A549 (cell line): ENCODE results near the gene ADCK2. TPM values are rescaled to one million over a fixed set of nuclear protein-coding genes. Genes with fewer than 3 reads are reported as not detected.

Source experiments
- ATAC-seq, 2 experiments: fragments of 200-7000 bp in 1 of 2; fragments of >200 bp in 1 of 2; cut with Nextera tagmentation in 1 of 2; cut with Tn5 transposase in 1 of 2; 3 replicates each; pipeline versions ENCODE4 v1.8.0 to v1.9.1; 2018 to 2020; ENCODE audit warnings: mild to moderate bottlenecking in 1 of 2, moderate library complexity in 1 of 2
- CTCF ChIA-PET: fragments of 300-600 bp; sonication (Branson Sonifier 250); formaldehyde crosslinking; extraction: SDS; loops from one replicate; lab custom pipeline; 2021; ENCODE audit warnings: antibody characterized with exemption, inconsistent platforms; lab: Yijun Ruan, JAX
- POLR2A ChIA-PET: fragments of 350-600 bp; formaldehyde crosslinking; extraction: SDS; loops from one replicate; lab custom pipeline; 2021; ENCODE audit warnings: antibody characterized with exemption, inconsistent platforms; lab: Yijun Ruan, JAX
- DNase-seq, 2 experiments: peaks; one replicate each; pipeline versions ENCODE4 v3.0.0 to v3.0.0-alpha.2; 2011 to 2016; ENCODE audit warnings: low read depth in 1 of 2, low spot score in 1 of 2
- FAIRE-seq: peaks from 2 replicates; lab custom pipeline; 2011; peaks lifted over from hg19 to GRCh38; lab: Jason Lieb, UNC
- H3K27ac ChIP-seq, 2 experiments: fragments of >200 bp; sonication (Bioruptor Twin); formaldehyde crosslinking; 3 replicates each; pipeline ENCODE4 v1.5.1; 2016 to 2017
- H3K4me1 ChIP-seq: fragments of >200 bp; sonication (Bioruptor Twin); formaldehyde crosslinking; 3 replicates; pipeline ENCODE4 v1.6.1; 2016
- H3K4me2 ChIP-seq: fragments of >200 bp; sonication (Bioruptor Twin); formaldehyde crosslinking; 3 replicates; pipeline ENCODE4 v1.6.1; 2016
- H3K4me3 ChIP-seq: fragments of >200 bp; sonication (Bioruptor Twin); formaldehyde crosslinking; 3 replicates; pipeline ENCODE4 v1.5.1; 2016
- H3K9me3 ChIP-seq: fragments of >200 bp; sonication (Bioruptor Twin); formaldehyde crosslinking; 3 replicates; pipeline ENCODE4 v1.6.1; 2016
- CEBPB ChIP-seq, 2 experiments: fragments of >200 bp in 1 of 2; sonication (Bioruptor Twin) in 1 of 2; formaldehyde crosslinking in 1 of 2; IDR thresholded peaks; 2 replicates each; pipeline ENCODE4 v1.6.1; 2012 to 2016
- CHD4 ChIP-seq: fragments of 200-600 bp; sonication (generic); IDR thresholded peaks from 2 replicates; pipeline ENCODE4 v1.6.1; 2016; ENCODE audit warnings: antibody characterized with exemption, mild to moderate bottlenecking, borderline replicate concordance
- EHF ChIP-seq: fragments of 250-450 bp; sonication (Bioruptor Pico); IDR thresholded peaks from 2 replicates; pipeline ENCODE4 v1.5.0; 2020; ENCODE audit warnings: mild to moderate bottlenecking
- FOSB ChIP-seq: fragments of 250-450 bp; sonication (Bioruptor Pico); IDR thresholded peaks from 2 replicates; pipeline ENCODE4 v1.5.0; 2020; ENCODE audit warnings: mild to moderate bottlenecking, moderate library complexity
- FOSL2 ChIP-seq, 2 experiments: fragments of 450-650 bp in 1 of 2; fragments of >200 bp in 1 of 2; sonication (Bioruptor Twin) in 1 of 2; formaldehyde crosslinking; IDR thresholded peaks; 2 replicates each; pipeline versions ENCODE4 v1.5.0 to v1.6.1; 2016 to 2020; ENCODE audit warnings: mild to moderate bottlenecking in 1 of 2, moderate library complexity in 1 of 2
- HOXB5 ChIP-seq: fragments of 250-450 bp; sonication (Bioruptor Pico); IDR thresholded peaks from 2 replicates; pipeline ENCODE4 v1.5.0; 2020; ENCODE audit warnings: mild to moderate bottlenecking, moderate library complexity
- KDM5A ChIP-seq: fragments of 200-600 bp; sonication (generic); IDR thresholded peaks from 2 replicates; pipeline ENCODE4 v1.6.1; 2016; ENCODE audit warnings: antibody characterized with exemption, mild to moderate bottlenecking
- PHF8 ChIP-seq: fragments of 200-600 bp; sonication (generic); IDR thresholded peaks from 2 replicates; pipeline ENCODE4 v1.6.1; 2016; ENCODE audit warnings: low read depth, mild to moderate bottlenecking, antibody characterized with exemption, moderate library complexity, borderline replicate concordance
- RARB ChIP-seq: fragments of 250-450 bp; sonication (Bioruptor Pico); IDR thresholded peaks from 2 replicates; pipeline ENCODE4 v1.8.0; 2021; ENCODE audit warnings: mild to moderate bottlenecking, moderate library complexity
- SMC3 ChIP-seq: fragments of >200 bp; sonication (Bioruptor Twin); formaldehyde crosslinking; IDR thresholded peaks from 3 replicates; pipeline ENCODE4 v1.6.1; 2018; ENCODE audit warnings: inconsistent platforms
- ZC3H11A ChIP-seq: fragments of 450-650 bp; IDR thresholded peaks from 2 replicates; pipeline ENCODE4 v1.6.1; 2014; ENCODE audit warnings: antibody characterized with exemption, mild to moderate bottlenecking
- WGBS: methylation state at CpG from one replicate; pipeline ENCODE4 v1.1.6; 2017; ENCODE audit errors: missing lambda C conversion rate; 5-methylcytosine and 5-hydroxymethylcytosine counted together
- polyA plus RNA-seq, 4 experiments: library from polyadenylated mRNA; depleted of rRNA in 3 of 4; stranded (reverse); fragments of >200 nt; fragmentation: RNase III in 1 of 4; extraction: RNeasy Plus Mini Kit Qiagen cat#74134 plus additional on column Dnase treatment in 1 of 4; gene quantifications; 2 replicates in 3 of 4; 3 replicates in 1 of 4; pipeline ENCODE4 v1.2.3, GENCODE V29; 2011 to 2017
- TF ChIP-seq, protein P1 (sequence below): fragments of 200-600 bp; sonication (generic); IDR thresholded peaks from 2 replicates; pipeline ENCODE4 v1.6.1; 2016; ENCODE audit warnings: antibody characterized with exemption, mild to moderate bottlenecking, moderate library complexity
- TF ChIP-seq, protein P2 (sequence below): fragments of 150-350 bp; IDR thresholded peaks from 2 replicates; pipeline ENCODE4 v1.6.1; 2014; ENCODE audit warnings: low read depth, mild to moderate bottlenecking, low read length
- TF ChIP-seq, protein P3 (sequence below): fragments of >200 bp; sonication (Bioruptor Twin); formaldehyde crosslinking; IDR thresholded peaks from 3 replicates; pipeline ENCODE4 v1.5.1; 2016

Gene ADCK2
- polyA plus RNA-seq, 2 of the 4 experiments (the other 2 are of a cell fraction), result 13.1 to 13.9 TPM

DNA sequence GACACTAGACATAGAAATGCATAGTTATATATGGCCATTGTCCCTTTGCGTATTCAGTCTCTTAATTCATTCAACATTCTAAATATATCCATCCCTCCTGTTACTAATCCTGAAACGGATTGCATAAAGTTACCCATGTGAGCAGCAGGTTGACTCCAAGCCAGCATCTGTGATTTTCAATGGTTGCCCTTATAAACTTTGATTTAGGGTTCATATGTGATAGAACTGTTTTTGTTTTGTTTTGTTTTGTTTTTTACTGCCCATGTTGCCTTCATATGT is 18.7 kb upstream of the ADCK2 start:
- Histone ChIP-seq H3K9me3 (no peaks in the 10 kb centered on the region), H3K4me1 (peaks cover 4% of the 10 kb centered on the region; the same call in 1 of the 3 replicates), H3K4me2 (no peak overlapping the region), H3K27ac (no peak overlapping the region), H3K4me3 (no peak overlapping the region)
- POLR2A ChIA-PET, result interaction anchor here (1.2 to 2.4 kb wide), 2 partner anchors 137 to 176 kb away, joined by 3 to 9 read pairs; no protein-coding TSS in a partner anchor
- no peak for TF ChIP-seq ZC3H11A
- no peak for TF ChIP-seq RARB
- TF ChIP-seq CHD4, result no peak
- TF ChIP-seq, protein P1, sequence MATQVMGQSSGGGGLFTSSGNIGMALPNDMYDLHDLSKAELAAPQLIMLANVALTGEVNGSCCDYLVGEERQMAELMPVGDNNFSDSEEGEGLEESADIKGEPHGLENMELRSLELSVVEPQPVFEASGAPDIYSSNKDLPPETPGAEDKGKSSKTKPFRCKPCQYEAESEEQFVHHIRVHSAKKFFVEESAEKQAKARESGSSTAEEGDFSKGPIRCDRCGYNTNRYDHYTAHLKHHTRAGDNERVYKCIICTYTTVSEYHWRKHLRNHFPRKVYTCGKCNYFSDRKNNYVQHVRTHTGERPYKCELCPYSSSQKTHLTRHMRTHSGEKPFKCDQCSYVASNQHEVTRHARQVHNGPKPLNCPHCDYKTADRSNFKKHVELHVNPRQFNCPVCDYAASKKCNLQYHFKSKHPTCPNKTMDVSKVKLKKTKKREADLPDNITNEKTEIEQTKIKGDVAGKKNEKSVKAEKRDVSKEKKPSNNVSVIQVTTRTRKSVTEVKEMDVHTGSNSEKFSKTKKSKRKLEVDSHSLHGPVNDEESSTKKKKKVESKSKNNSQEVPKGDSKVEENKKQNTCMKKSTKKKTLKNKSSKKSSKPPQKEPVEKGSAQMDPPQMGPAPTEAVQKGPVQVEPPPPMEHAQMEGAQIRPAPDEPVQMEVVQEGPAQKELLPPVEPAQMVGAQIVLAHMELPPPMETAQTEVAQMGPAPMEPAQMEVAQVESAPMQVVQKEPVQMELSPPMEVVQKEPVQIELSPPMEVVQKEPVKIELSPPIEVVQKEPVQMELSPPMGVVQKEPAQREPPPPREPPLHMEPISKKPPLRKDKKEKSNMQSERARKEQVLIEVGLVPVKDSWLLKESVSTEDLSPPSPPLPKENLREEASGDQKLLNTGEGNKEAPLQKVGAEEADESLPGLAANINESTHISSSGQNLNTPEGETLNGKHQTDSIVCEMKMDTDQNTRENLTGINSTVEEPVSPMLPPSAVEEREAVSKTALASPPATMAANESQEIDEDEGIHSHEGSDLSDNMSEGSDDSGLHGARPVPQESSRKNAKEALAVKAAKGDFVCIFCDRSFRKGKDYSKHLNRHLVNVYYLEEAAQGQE, result no peak
- TF ChIP-seq, protein P2, sequence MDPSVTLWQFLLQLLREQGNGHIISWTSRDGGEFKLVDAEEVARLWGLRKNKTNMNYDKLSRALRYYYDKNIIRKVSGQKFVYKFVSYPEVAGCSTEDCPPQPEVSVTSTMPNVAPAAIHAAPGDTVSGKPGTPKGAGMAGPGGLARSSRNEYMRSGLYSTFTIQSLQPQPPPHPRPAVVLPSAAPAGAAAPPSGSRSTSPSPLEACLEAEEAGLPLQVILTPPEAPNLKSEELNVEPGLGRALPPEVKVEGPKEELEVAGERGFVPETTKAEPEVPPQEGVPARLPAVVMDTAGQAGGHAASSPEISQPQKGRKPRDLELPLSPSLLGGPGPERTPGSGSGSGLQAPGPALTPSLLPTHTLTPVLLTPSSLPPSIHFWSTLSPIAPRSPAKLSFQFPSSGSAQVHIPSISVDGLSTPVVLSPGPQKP, result no peak
- TF ChIP-seq PHF8, result no peak
- TF ChIP-seq FOSL2 (IDR thresholded peaks at IDR 0.05), result no peak
- TF ChIP-seq FOSL2 (CRISPR knock-in tag; IDR thresholded peaks at IDR 0.05), result no peak
- no peak for TF ChIP-seq CEBPB (IDR thresholded peaks at IDR 0.05)
- no peak for TF ChIP-seq FOSB
- FAIRE-seq (no peak), ATAC-seq (no peak), DNase-seq (no peak)
- CTCF ChIA-PET, result interaction anchor here (0.6 to 14.5 kb wide), 42 partner anchors 8 to 322 kb away, joined by 3 to 493 read pairs (median 5); partner anchors contain the start of genes ADCK2, DENND2A and MKRN1
- 72% methylated on average over 2 of the region's 2 CpGs for WGBS

DNA sequence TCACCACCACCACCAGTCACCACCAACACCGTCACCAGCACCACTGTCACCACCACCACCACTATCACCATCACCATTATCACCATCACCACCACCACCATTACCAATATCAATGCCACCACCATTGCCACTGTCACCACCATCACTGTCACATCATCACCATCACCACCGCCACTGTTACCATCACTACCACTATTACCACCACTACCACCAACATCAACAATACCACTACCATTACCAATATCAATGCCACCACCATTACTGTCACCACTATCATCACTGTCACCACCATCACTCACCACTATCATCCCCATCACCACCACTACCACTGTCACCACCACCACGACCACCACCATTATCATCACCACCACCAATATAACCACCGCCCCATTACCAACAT is 18.1 kb upstream of the ADCK2 start:
- H3K4me2 ChIP-seq, result no peak overlapping the region
- POLR2A ChIA-PET, result no interaction called here
- 64% methylated on average over 4 of the region's 4 CpGs for WGBS
- no peak overlapping the region for H3K27ac ChIP-seq
- TF ChIP-seq KDM5A (no peak), HOXB5 (no peak), SMC3 (no peak), EHF (CRISPR knock-in tag) (no peak), CHD4 (no peak)
- TF ChIP-seq, protein P3, sequence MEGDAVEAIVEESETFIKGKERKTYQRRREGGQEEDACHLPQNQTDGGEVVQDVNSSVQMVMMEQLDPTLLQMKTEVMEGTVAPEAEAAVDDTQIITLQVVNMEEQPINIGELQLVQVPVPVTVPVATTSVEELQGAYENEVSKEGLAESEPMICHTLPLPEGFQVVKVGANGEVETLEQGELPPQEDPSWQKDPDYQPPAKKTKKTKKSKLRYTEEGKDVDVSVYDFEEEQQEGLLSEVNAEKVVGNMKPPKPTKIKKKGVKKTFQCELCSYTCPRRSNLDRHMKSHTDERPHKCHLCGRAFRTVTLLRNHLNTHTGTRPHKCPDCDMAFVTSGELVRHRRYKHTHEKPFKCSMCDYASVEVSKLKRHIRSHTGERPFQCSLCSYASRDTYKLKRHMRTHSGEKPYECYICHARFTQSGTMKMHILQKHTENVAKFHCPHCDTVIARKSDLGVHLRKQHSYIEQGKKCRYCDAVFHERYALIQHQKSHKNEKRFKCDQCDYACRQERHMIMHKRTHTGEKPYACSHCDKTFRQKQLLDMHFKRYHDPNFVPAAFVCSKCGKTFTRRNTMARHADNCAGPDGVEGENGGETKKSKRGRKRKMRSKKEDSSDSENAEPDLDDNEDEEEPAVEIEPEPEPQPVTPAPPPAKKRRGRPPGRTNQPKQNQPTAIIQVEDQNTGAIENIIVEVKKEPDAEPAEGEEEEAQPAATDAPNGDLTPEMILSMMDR, result no peak
- H3K4me3 ChIP-seq, result no peak overlapping the region
- no peak for DNase-seq
- no peaks in the 10 kb centered on the region for H3K9me3 ChIP-seq
- FAIRE-seq, result no peak
- ATAC-seq, result no peak
- peaks cover 4% of the 10 kb centered on the region; the same call in 1 of the 3 replicates for H3K4me1 ChIP-seq
- CTCF ChIA-PET, result interaction anchor here (1.2 to 14.5 kb wide), 4 partner anchors 137 to 189 kb away, joined by 3 to 493 read pairs (median 24); partner anchors contain the start of gene MKRN1
